Measurements from ENCODE around the gene SLC16A14. TPM values are rescaled to one million over a fixed set of nuclear protein-coding genes. Genes with fewer than 3 reads are reported as not detected.

The SLC16A14 gene
- total and polyA plus RNA-seq, 2 experiments from 2014 or later, result not detected

DNA sequence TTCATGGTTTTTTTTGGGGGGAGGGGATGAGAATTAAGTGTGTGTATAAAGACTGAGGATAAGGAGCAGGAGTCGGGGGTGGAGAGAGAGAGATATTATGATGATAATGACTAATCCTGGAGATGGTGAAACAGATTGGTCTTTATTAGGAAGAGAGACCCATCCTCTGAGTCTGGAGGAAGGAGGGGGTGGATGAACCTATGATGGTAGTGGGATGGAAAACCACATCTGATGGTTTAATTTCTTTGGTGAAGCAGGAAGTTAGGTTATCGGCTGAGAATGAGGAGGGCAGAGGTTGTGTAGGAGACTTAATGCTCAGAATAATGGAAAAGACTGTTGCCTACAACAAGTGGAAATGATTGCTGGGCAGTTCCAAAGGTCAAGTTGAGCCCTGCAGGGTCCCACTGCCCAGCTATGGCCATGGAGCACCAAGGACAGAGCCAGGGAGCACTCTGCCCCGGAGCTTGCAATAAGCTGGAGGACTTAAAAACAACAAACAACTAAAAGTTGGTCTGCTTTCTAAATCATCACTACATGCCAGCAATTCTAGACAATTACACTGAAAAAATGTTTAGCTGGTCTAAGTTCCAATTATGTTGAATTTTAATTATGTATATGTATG, 7.9 kb downstream of the SLC16A14 start:
- Histone ChIP-seq H3F3A (ENCODE audit: insufficient read depth) (no peaks in the 10 kb centered on the region), H3K36me3 (ENCODE audit: low read depth) (no peaks in the 10 kb centered on the region), H3K9me3 (ENCODE audit: low read depth) (no peaks in the 10 kb centered on the region), H3K9ac (no peak overlapping the region), H3K9me2 (ENCODE audit: insufficient read depth) (no peaks in the 10 kb centered on the region), H3K79me2 (ENCODE audit: insufficient read depth) (no peaks in the 10 kb centered on the region), H3K27me3 (replicated peaks; ENCODE audit: insufficient read depth) (no peaks in the 10 kb centered on the region), H3K4me3 (no peak overlapping the region), H4K20me1 (ENCODE audit: insufficient read depth) (no peaks in the 10 kb centered on the region), H3K4me1 (ENCODE audit: insufficient read depth) (no peaks in the 10 kb centered on the region; the same call in 1 of the 2 replicates), H3K27ac (no peak overlapping the region), H3K4me2 (ENCODE audit: unreplicated experiment) (no peak overlapping the region), H2AFZ (no peak overlapping the region)
- in situ Hi-C loops (cut with MboI), result no loop called here
- TF ChIP-seq EZH2phosphoT487 (IDR thresholded peaks at IDR 0.05; ENCODE audit: insufficient read depth, low read depth), result no peak
- no peak for TF ChIP-seq EZH2 (IDR thresholded peaks at IDR 0.05; ENCODE audit: insufficient read depth, poor library complexity, severe bottlenecking)
- WGBS, 2 experiments (ENCODE audit: low coverage in 1 of 2, low lambda C conversion rate in 2 of 2, missing lambda C conversion rate in 2 of 2), result 47 to 49% methylated on average over 3 of the region's 3 CpGs
- DNase-seq, result peak; percentile 14

- WGBS, 2 experiments (ENCODE audit: low coverage in 1 of 2, low lambda C conversion rate in 2 of 2, missing lambda C conversion rate in 2 of 2), result 100% methylated on average over 2 of the region's 2 CpGs
- peak; percentile 76 for DNase-seq
- Histone ChIP-seq H3K4me2 (ENCODE audit: unreplicated experiment) (no peak overlapping the region), H3K27me3 (replicated peaks; ENCODE audit: insufficient read depth) (no peaks in the 10 kb centered on the region), H3K4me1 (ENCODE audit: insufficient read depth) (no peaks in the 10 kb centered on the region), H3K36me3 (ENCODE audit: low read depth) (no peaks in the 10 kb centered on the region), H3K9me3 (ENCODE audit: low read depth) (no peaks in the 10 kb centered on the region), H4K20me1 (ENCODE audit: insufficient read depth) (no peaks in the 10 kb centered on the region), H3K9me2 (ENCODE audit: insufficient read depth) (no peaks in the 10 kb centered on the region), H2AFZ (no peak overlapping the region), H3K79me2 (ENCODE audit: insufficient read depth) (no peaks in the 10 kb centered on the region), H3K27ac (no peak overlapping the region), H3K4me3 (no peak overlapping the region), H3K9ac (no peak overlapping the region), H3F3A (ENCODE audit: insufficient read depth) (no peaks in the 10 kb centered on the region)
- no peak for TF ChIP-seq EZH2phosphoT487 (IDR thresholded peaks at IDR 0.05; ENCODE audit: insufficient read depth, low read depth)
- TF ChIP-seq EZH2 (IDR thresholded peaks at IDR 0.05; ENCODE audit: insufficient read depth, poor library complexity, severe bottlenecking), result no peak
- in situ Hi-C loops (cut with MboI), result no loop called here
Measured at GRCh38 chr2:230053753-230054478, 14.8 kb downstream of the SLC16A14 start.

GRCh38 chr2:230052299-230052698, 16.4 kb downstream of the SLC16A14 start:
- in situ Hi-C loops (cut with MboI), result no loop called here
- H3K4me2 ChIP-seq (ENCODE audit: unreplicated experiment), result no peak overlapping the region
- H3K9me3 ChIP-seq (ENCODE audit: low read depth), result no peaks in the 10 kb centered on the region
- H3K9ac ChIP-seq, result no peak overlapping the region
- 38 to 45% methylated on average over 2 of the region's 2 CpGs for WGBS, 2 experiments (ENCODE audit: low coverage in 1 of 2, low lambda C conversion rate in 2 of 2, missing lambda C conversion rate in 2 of 2)
- no peak overlapping the region for H3K4me3 ChIP-seq
- H2AFZ ChIP-seq, result no peak overlapping the region
- H3K36me3 ChIP-seq (ENCODE audit: low read depth), result no peaks in the 10 kb centered on the region
- H3K4me1 ChIP-seq (ENCODE audit: insufficient read depth), result no peaks in the 10 kb centered on the region
- TF ChIP-seq EZH2phosphoT487 (IDR thresholded peaks at IDR 0.05; ENCODE audit: insufficient read depth, low read depth) (no peak), EZH2 (IDR thresholded peaks at IDR 0.05; ENCODE audit: insufficient read depth, poor library complexity, severe bottlenecking) (no peak)
- H3F3A ChIP-seq (ENCODE audit: insufficient read depth), result no peaks in the 10 kb centered on the region
- H3K79me2 ChIP-seq (ENCODE audit: insufficient read depth), result no peaks in the 10 kb centered on the region
- H3K27me3 ChIP-seq (replicated peaks; ENCODE audit: insufficient read depth), result no peaks in the 10 kb centered on the region
- DNase-seq, result peak; percentile 22
- no peaks in the 10 kb centered on the region for H4K20me1 ChIP-seq (ENCODE audit: insufficient read depth)
- no peaks in the 10 kb centered on the region for H3K9me2 ChIP-seq (ENCODE audit: insufficient read depth)
- H3K27ac ChIP-seq, result no peak overlapping the region

GRCh38 chr2:230050136-230050535, 18.6 kb downstream of the SLC16A14 start:
- no peaks in the 10 kb centered on the region for H3K4me1 ChIP-seq (ENCODE audit: insufficient read depth)
- DNase-seq, result no peak
- in situ Hi-C loops (cut with MboI), result no loop called here

More at GRCh38 chr2:230050136-230050535, 18.6 kb downstream of the SLC16A14 start:
- no peaks in the 10 kb centered on the region for H3K9me3 ChIP-seq (ENCODE audit: low read depth)
- no peaks in the 10 kb centered on the region for H3K9me2 ChIP-seq (ENCODE audit: insufficient read depth)
- H3K27ac ChIP-seq, result no peak overlapping the region
- no peak overlapping the region for H3K4me2 ChIP-seq (ENCODE audit: unreplicated experiment)
- H3K4me3 ChIP-seq, result no peak overlapping the region
- H4K20me1 ChIP-seq (ENCODE audit: insufficient read depth), result no peaks in the 10 kb centered on the region
- no peaks in the 10 kb centered on the region for H3K36me3 ChIP-seq (ENCODE audit: low read depth)
- no peak for TF ChIP-seq EZH2 (IDR thresholded peaks at IDR 0.05; ENCODE audit: insufficient read depth, poor library complexity, severe bottlenecking)
- no peak for TF ChIP-seq EZH2phosphoT487 (IDR thresholded peaks at IDR 0.05; ENCODE audit: insufficient read depth, low read depth)
- H3F3A ChIP-seq (ENCODE audit: insufficient read depth), result no peaks in the 10 kb centered on the region
- H3K79me2 ChIP-seq (ENCODE audit: insufficient read depth), result no peaks in the 10 kb centered on the region
- 33% methylated on average over 3 of the region's 3 CpGs for WGBS, 2 experiments (ENCODE audit: low coverage in 1 of 2, low lambda C conversion rate in 2 of 2, missing lambda C conversion rate in 2 of 2)
- no peak overlapping the region for H3K9ac ChIP-seq
- H2AFZ ChIP-seq, result no peak overlapping the region
- no peaks in the 10 kb centered on the region for H3K27me3 ChIP-seq (replicated peaks; ENCODE audit: insufficient read depth)
